Astrocyte of the spinal cord (primary cell): ENCODE measurements around the gene PLXDC1.

Source experiments
- DNase-seq: peaks from one replicate; pipeline ENCODE4 v3.0.0; 2011; ENCODE audit warnings: low read depth, low spot score
- H3K4me3 ChIP-seq: 2 replicates; pipeline ENCODE4 v1.5.1; 2011; ENCODE audit warnings: low read depth, mild to moderate bottlenecking, low read length, moderate library complexity
- in situ Hi-C: cut with HindIII; loops from 2 replicates; pipeline ENCODE4 v1.10.0; 2017; ENCODE audit warnings: low sequenced_read_pairs
- TF ChIP-seq, protein P1 (sequence below): IDR thresholded peaks from 2 replicates; pipeline ENCODE4 v1.5.1; 2012; ENCODE audit warnings: low read depth, mild to moderate bottlenecking, low read length, inconsistent platforms

PLXDC1 gene

DNA sequence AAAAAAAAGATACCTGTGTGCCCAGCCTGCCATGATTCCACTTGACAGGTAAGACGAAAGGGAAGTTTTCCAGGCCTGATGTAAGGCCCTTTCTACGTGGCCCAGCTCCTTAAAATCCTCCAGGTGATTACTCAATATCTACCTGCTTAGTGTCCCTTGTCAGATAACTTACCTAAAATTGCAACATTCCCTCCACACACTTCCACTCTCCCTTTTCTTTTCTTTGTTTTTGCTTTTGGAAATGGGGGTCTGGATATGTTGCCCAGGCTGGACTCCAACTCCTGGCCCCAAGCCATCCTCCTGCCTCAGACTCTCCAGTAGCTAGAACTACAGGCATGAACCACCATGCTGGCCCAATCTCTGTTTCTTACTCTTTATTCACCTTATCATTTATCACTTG, 7.2 kb upstream of the PLXDC1 start:
- in situ Hi-C loops, result no loop called here
- no peak overlapping the region for H3K4me3 ChIP-seq
- no peak for DNase-seq
- TF ChIP-seq, protein P1, sequence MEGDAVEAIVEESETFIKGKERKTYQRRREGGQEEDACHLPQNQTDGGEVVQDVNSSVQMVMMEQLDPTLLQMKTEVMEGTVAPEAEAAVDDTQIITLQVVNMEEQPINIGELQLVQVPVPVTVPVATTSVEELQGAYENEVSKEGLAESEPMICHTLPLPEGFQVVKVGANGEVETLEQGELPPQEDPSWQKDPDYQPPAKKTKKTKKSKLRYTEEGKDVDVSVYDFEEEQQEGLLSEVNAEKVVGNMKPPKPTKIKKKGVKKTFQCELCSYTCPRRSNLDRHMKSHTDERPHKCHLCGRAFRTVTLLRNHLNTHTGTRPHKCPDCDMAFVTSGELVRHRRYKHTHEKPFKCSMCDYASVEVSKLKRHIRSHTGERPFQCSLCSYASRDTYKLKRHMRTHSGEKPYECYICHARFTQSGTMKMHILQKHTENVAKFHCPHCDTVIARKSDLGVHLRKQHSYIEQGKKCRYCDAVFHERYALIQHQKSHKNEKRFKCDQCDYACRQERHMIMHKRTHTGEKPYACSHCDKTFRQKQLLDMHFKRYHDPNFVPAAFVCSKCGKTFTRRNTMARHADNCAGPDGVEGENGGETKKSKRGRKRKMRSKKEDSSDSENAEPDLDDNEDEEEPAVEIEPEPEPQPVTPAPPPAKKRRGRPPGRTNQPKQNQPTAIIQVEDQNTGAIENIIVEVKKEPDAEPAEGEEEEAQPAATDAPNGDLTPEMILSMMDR, result no peak

- in situ Hi-C loops, result no loop called here
- no peak for DNase-seq
- no peak overlapping the region for H3K4me3 ChIP-seq
- TF ChIP-seq, protein P1, result no peak
Observed at GRCh38 chr17:39156491-39156890, 5.1 kb upstream of the PLXDC1 start.

GRCh38 chr17:39155654-39156053, 4.2 kb upstream of the PLXDC1 start:
- no peak for DNase-seq
- no peak overlapping the region for H3K4me3 ChIP-seq
- in situ Hi-C loops, result no loop called here
- TF ChIP-seq, protein P1, result no peak

GRCh38 chr17:39153599-39154051, 2.2 kb upstream of the PLXDC1 start:
- DNase-seq, result peak; percentile 89
- in situ Hi-C loops, result no loop called here
- peak overlapping the region; percentile 72 for H3K4me3 ChIP-seq
- TF ChIP-seq, protein P1, result peak; percentile 18

GRCh38 chr17:39151943-39152818, 744 bp upstream of the PLXDC1 start:
- peak overlapping the region; percentile 72 for H3K4me3 ChIP-seq
- DNase-seq, result no peak
- TF ChIP-seq, protein P1, result no peak
- in situ Hi-C loops, result no loop called here

- DNase-seq, result no peak
- no peak overlapping the region for H3K4me3 ChIP-seq
- in situ Hi-C loops, result no loop called here
- TF ChIP-seq, protein P1, result no peak
Observed at GRCh38 chr17:39150795-39151149, 665 bp downstream of the PLXDC1 start.
